GM04503 (cell line): ENCODE measurements around the gene TMIGD3.

Source experiments
- DNase-seq: peaks from one replicate; pipeline ENCODE4 v3.0.0-alpha.2; 2012; ENCODE audit warnings: low read depth

The TMIGD3 gene

GRCh38 chr1:111507411-111508201 is 4.2 kb upstream of the TMIGD3 start:
- DNase-seq: no peak

GRCh38 chr1:111506561-111506960 is 3.1 kb upstream of the TMIGD3 start:
- no peak for DNase-seq

- DNase-seq: no peak
These were observed 2.2 kb upstream of the TMIGD3 start for GRCh38 chr1:111505641-111506119.

GRCh38 chr1:111504097-111504496 is 664 bp upstream of the TMIGD3 start:
- no peak for DNase-seq

GRCh38 chr1:111501645-111502044 is 1.8 kb downstream of the TMIGD3 start:
- no peak for DNase-seq

- no peak for DNase-seq
These were observed 4.2 kb downstream of the TMIGD3 start for GRCh38 chr1:111499026-111499785.

GRCh38 chr1:111497592-111497991 is 5.8 kb downstream of the TMIGD3 start:
- DNase-seq: no peak

GRCh38 chr1:111496398-111496797 is 7.0 kb downstream of the TMIGD3 start:
- DNase-seq: no peak

- DNase-seq: no peak
These were observed 12.4 kb downstream of the TMIGD3 start for GRCh38 chr1:111491070-111491469.

GRCh38 chr1:111490220-111490619 is 13.2 kb downstream of the TMIGD3 start:
- no peak for DNase-seq

GRCh38 chr1:111489604-111490003 is 13.8 kb downstream of the TMIGD3 start:
- DNase-seq: no peak

GRCh38 chr1:111488669-111489068 is 14.8 kb downstream of the TMIGD3 start:
- DNase-seq: no peak

- DNase-seq: no peak
These were observed 16.3 kb downstream of the TMIGD3 start for GRCh38 chr1:111487133-111487532.

GRCh38 chr1:111486431-111486830 is 17.0 kb downstream of the TMIGD3 start:
- no peak for DNase-seq

- peak; percentile 33 for DNase-seq
These were observed 18.9 kb downstream of the TMIGD3 start for GRCh38 chr1:111484391-111485026.

- no peak for DNase-seq
These were observed 19.6 kb downstream of the TMIGD3 start for GRCh38 chr1:111483876-111484275.

- DNase-seq: no peak
These were observed 20.3 kb downstream of the TMIGD3 start for GRCh38 chr1:111483166-111483565.

- DNase-seq: no peak
These were observed 21.8 kb downstream of the TMIGD3 start for GRCh38 chr1:111481387-111482221.

GRCh38 chr1:111480674-111481073 is 22.8 kb downstream of the TMIGD3 start:
- no peak for DNase-seq

- no peak for DNase-seq
These were observed 26.6 kb downstream of the TMIGD3 start for GRCh38 chr1:111476761-111477309.

GRCh38 chr1:111476214-111476613 is 27.2 kb downstream of the TMIGD3 start:
- DNase-seq: no peak

- DNase-seq: no peak
These were observed 27.7 kb downstream of the TMIGD3 start for GRCh38 chr1:111475701-111476100.
